Fibroblast of villous mesenchyme (primary cell): ENCODE data around the gene MIR17HG. TPM values are rescaled to one million over a fixed set of nuclear protein-coding genes. Genes with fewer than 3 reads are reported as not detected.
"Not testable (repeated sequence)": the region's sequence is repeated elsewhere in the genome, so short reads cannot be mapped to it uniquely, and the experiment has no call there.

Experiments
- DNase-seq: peaks from one replicate; pipeline ENCODE4 v3.0.0-alpha.2; 2010; ENCODE audit warnings: low read depth
- H3K4me3 ChIP-seq: 2 replicates; pipeline ENCODE4 v1.5.1; 2011; ENCODE audit warnings: low read depth, mild to moderate bottlenecking, low read length
- CTCF ChIP-seq: IDR thresholded peaks from 2 replicates; pipeline ENCODE4 v1.5.1; 2012; ENCODE audit warnings: low read depth, mild to moderate bottlenecking, low read length; ENCODE audit not compliant: insufficient read depth
- total RNA-seq: library from RNA; depleted of rRNA; stranded (reverse); fragments of >200 nt; gene quantifications from 2 replicates; pipeline ENCODE4 v1.2.3, GENCODE V29; 2012

The MIR17HG gene
- total RNA-seq, 1 donor: 3.9 TPM

- DNase-seq: no peak
- H3K4me3 ChIP-seq: no peak overlapping the region
- TF ChIP-seq CTCF: no peak
Measured at GRCh38 chr13:91351980-91352379, 4.5 kb downstream of the MIR17HG start.

GRCh38 chr13:91352891-91353290 is 5.4 kb downstream of the MIR17HG start:
- DNase-seq, H3K4me3 ChIP-seq: not testable (repeated sequence)

DNA sequence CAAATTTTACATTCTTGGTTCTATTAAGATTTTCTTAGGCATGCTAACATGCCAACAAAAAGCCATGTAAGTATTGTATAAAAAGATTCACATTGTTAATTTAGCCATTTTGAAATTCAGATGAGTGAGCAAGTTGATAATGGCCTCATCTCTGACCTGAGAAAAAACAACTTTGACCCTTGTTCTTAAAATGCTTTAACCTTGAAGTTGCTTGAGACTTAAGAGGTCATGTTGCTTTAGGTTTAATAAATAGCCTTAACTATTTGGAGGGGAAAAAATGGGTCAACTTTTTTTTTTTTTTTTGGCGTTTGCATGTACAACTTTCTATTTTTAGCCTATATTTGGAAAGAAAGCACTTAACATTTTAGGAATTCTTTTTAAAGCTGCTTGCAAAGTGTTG is 6.0 kb downstream of the MIR17HG start:
- H3K4me3 ChIP-seq: no peak overlapping the region
- no peak for TF ChIP-seq CTCF
- DNase-seq: no peak

DNA sequence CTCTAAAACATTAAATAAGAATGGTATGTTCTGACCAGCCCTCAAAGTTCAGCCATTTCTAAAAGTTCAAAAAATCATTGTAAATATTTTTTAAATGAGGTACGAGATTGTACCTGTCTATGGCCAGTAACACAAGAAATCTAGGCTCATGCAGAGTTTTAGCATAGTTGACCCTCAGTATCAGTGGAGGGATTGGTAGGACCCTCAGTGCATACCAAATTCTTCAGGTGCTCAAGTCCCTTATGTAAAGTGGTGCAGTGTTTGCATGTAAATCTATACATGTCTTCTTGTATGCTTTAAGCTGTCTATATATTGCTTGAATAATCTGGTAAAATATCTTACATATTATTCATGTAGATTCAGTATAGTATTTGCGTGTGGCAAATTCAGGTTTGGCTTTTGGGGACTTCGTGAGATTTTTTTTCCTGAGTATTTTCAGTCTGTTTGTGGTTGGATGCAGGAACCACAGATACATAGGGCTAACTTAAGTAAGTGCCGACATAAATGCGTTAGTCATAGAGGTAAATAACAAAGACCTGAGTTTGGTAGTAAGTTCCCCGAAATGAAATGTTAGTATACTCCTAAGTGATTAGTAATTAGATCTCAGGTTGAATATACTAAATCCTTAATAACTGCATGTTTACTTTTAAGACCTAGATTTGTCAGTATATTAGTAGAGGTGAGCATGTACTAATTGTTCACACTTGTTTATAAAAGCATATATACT is 7.8 kb downstream of the MIR17HG start:
- no peak for DNase-seq
- TF ChIP-seq CTCF: no peak
- no peak overlapping the region for H3K4me3 ChIP-seq

DNA sequence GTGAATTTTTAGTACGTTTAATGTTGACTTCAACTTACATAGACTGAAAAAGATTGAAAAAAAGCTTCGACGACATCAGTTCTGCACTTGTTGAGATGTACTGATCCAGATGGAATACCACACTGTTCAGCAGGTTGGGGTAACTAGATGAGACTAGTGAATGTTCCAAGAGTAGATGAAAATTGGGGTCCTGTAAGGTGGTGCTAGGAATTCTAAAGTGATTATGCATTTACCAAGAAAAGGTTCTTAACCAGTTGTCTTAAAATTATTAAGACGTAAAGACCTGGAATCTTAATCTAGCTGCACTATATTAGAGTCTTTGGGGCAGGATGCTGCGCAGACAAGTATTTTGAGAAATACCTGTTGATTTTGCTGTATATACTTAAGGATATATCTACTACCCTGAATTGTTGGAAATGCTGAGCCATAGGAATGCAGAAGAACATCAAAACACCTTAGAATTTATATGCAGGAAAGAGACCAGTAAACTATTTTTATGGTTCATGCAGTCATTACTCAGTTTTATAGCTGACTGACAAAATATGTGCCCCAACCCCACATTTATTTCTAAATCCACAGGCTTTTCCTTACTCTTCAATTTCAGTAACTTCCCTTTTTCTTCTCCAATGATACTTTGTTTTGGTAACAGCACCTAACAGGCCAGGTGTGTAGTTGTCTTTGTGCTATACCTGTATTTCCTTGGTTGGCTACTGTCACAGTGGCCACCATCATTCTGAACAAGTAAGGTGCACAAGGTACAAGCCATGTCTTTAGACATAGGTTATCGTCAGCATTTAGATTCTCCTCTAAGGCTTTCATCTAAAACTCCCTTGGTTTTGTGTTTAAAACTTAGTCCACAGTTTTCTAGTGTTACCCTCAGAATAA is 8.6 kb downstream of the MIR17HG start:
- no peak overlapping the region for H3K4me3 ChIP-seq
- no peak for TF ChIP-seq CTCF
- no peak for DNase-seq

DNA sequence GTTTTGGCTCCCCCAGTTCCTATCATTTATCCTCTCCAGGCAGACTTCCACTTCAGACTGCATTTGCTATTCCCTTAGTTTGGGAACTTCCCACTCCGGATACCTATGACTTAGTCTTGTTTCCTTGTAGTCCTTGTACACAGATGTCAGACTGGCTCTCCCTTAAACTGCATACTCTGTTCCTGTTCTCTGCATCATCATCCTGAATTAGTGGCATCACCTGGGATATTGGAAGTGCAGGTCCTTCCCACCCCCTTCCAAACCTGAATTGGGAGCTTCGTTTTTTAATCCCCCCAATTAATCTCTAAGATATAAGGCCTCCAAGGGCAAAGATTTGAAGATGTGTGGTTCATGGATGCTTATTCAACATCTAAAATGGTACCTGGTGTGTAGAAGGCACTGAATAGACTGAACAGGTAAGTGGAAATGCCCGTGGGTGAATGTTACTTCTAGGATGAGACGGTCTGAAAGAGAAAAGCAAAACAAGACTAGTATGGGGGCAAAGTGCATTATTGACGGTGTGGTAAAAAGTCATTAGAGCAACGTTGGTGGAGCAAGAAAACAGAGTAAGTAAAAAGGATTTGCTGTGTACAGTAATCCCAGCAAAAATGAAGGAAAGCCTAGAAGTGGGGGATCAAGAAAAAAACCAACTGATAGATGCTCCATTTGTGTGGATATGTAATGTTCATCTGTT is 9.6 kb downstream of the MIR17HG start:
- no peak overlapping the region for H3K4me3 ChIP-seq
- TF ChIP-seq CTCF: no peak
- DNase-seq: no peak
